Heart left ventricle (tissue), 13 donors: ENCODE data around the gene CHST9.

ENCODE experiments used
- POLR2A ChIP-seq, 2 donors: fragments of 450-650 bp; IDR thresholded peaks; one replicate each; pipeline ENCODE4 v1.6.1; 2017; ENCODE audit warnings: antibody characterized with exemption in 2 of 2, mild to moderate bottlenecking in 2 of 2, moderate library complexity in 2 of 2
- TF ChIP-seq, protein P1 (sequence below), 12 donors: fragments of 200-600 bp; sonication (generic) in 4 of 12; IDR thresholded peaks; one replicate each; pipeline versions ENCODE4 v1.5.0 to v1.8.0; 2018 to 2022; ENCODE audit warnings: antibody characterized with exemption in 12 of 12, mild to moderate bottlenecking in 5 of 12
- donor health status: ischemic (EF 13 %, LVEDD 7.1; RV severe dilation, severe dysfunction).
- donor health status: DM: no; HTN: yes; CAD: no.
- donor health status: DM: no; HTN: no; CAD: no.
- donor health status: ischemic (EF 25% LVEDD 6.9; RV normal size, moderate dysfunction).
- donor health status: ischemic (EF 25% LVEDD 5.7; RV mildly dilated, moderate dysfunction).
- donor health status: ischemic (EF 35%, LVEDD 5.7; RV mildly dilated, moderate dysfunction).
- donor health status: nonischemic (EF 11% LVEDD 7.7; RV severe dilation, severe dysfunction).
- donor health status: DM: yes; HTN: yes; CAD: no.
- donor health status: PGD.
- donor health status: ischemic (EF 29% LVEDD 5.4; RV normal size, mild dysfunction).
- donor health status: nonischemic (EF 23%, LVEDD 6.1; RV moderate dilation, normal function).

DNA sequence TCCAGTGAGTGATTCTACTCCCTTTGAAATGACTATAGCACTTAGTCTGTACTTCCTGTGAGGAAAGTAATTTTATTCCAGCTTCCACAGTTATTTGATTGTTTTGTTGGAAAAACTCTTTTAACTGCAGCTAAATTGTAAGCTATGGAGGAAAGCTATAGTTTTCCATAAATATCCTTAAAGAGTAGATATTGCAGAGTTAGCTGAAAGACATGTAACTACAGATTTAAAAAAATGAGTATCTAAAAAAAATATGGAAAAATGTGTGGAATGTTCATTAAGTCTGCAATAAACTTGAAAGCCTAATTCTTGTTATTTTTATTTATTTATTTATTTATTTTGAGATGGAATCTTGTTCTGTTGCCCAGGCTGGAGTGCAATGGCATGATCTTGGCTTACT is 262.8 kb downstream of the CHST9 start:
- TF ChIP-seq, protein P1, sequence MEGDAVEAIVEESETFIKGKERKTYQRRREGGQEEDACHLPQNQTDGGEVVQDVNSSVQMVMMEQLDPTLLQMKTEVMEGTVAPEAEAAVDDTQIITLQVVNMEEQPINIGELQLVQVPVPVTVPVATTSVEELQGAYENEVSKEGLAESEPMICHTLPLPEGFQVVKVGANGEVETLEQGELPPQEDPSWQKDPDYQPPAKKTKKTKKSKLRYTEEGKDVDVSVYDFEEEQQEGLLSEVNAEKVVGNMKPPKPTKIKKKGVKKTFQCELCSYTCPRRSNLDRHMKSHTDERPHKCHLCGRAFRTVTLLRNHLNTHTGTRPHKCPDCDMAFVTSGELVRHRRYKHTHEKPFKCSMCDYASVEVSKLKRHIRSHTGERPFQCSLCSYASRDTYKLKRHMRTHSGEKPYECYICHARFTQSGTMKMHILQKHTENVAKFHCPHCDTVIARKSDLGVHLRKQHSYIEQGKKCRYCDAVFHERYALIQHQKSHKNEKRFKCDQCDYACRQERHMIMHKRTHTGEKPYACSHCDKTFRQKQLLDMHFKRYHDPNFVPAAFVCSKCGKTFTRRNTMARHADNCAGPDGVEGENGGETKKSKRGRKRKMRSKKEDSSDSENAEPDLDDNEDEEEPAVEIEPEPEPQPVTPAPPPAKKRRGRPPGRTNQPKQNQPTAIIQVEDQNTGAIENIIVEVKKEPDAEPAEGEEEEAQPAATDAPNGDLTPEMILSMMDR (IDR thresholded peaks at IDR 0.05) = no peak
- TF ChIP-seq POLR2A (IDR thresholded peaks at IDR 0.05) = no peak
